ENCODE measurements around the gene ATP11B. TPM values are rescaled to one million over a fixed set of nuclear protein-coding genes. Genes with fewer than 3 reads are reported as not detected.
A peak's percentile ranks its signal among the peaks of the same experiment; 100 is the strongest.

ATP11B gene
- total and polyA plus RNA-seq, 2 experiments from 2014 or later, result 5.8 to 24.7 TPM

GRCh38 chr3:182802413-182803390 is 9.4 kb downstream of the ATP11B start:
- Mint-ChIP-seq H3K27me3 (ENCODE audit: insufficient read depth, low read depth, poor library complexity) (no peaks in the 10 kb centered on the region), H3K9me3 (no peaks in the 10 kb centered on the region), H3K36me3 (ENCODE audit: low read depth) (no peaks in the 10 kb centered on the region), H3K4me3 (no peak overlapping the region), H3K4me1 (peaks cover 11% of the 10 kb centered on the region), H3K27ac (peak overlapping the region; percentile 43)
- Histone ChIP-seq H3F3A (replicated peaks; ENCODE audit: low read depth) (no peaks in the 10 kb centered on the region), H4K20me1 (replicated peaks; ENCODE audit: insufficient read depth) (no peaks in the 10 kb centered on the region), H3K9me2 (ENCODE audit: insufficient read depth) (no peaks in the 10 kb centered on the region), H3K36me3 (ENCODE audit: insufficient read depth) (no peaks in the 10 kb centered on the region), H3K4me3 (no peak overlapping the region), H2AFZ (no peak overlapping the region), H3K4me1 (ENCODE audit: insufficient read depth) (peaks cover 8% of the 10 kb centered on the region; the same call in 1 of the 2 replicates), H3K27me3 (ENCODE audit: insufficient read depth) (no peaks in the 10 kb centered on the region), H3K79me2 (replicated peaks; ENCODE audit: insufficient read depth) (peaks cover 40% of the 10 kb centered on the region), H3K27ac (ENCODE audit: low read depth) (peak overlapping the region; percentile 12; the same call in 1 of the 2 replicates), H3K4me2 (peak overlapping the region; percentile 30)
- DNase-seq (ENCODE audit: low spot score) (peak; percentile 40), ATAC-seq (no peak; the same call in 2 of the 3 replicates)
- TF ChIP-seq ZNF114 (CRISPR knock-in tag; IDR thresholded peaks at IDR 0.05) (no peak), CTCF (conservative IDR thresholded peaks at IDR 0.05; ENCODE audit: low read depth in 2 of 2) (no peak), CREB1 (CRISPR knock-in tag; IDR thresholded peaks at IDR 0.05; ENCODE audit: low read depth) (no peak), EZH2 (IDR thresholded peaks at IDR 0.05; ENCODE audit: low read depth, unreplicated experiment) (no peak), JUNB (IDR thresholded peaks at IDR 0.05; ENCODE audit: unreplicated experiment) (no peak), REST (IDR thresholded peaks at IDR 0.05; ENCODE audit: unreplicated experiment) (no peak), NANOG (IDR thresholded peaks at IDR 0.05; ENCODE audit: borderline replicate concordance) (no peak), POLR2AphosphoS5 (IDR thresholded peaks at IDR 0.05; ENCODE audit: low read depth) (no peak)
- TF ChIP-seq, protein P1, sequence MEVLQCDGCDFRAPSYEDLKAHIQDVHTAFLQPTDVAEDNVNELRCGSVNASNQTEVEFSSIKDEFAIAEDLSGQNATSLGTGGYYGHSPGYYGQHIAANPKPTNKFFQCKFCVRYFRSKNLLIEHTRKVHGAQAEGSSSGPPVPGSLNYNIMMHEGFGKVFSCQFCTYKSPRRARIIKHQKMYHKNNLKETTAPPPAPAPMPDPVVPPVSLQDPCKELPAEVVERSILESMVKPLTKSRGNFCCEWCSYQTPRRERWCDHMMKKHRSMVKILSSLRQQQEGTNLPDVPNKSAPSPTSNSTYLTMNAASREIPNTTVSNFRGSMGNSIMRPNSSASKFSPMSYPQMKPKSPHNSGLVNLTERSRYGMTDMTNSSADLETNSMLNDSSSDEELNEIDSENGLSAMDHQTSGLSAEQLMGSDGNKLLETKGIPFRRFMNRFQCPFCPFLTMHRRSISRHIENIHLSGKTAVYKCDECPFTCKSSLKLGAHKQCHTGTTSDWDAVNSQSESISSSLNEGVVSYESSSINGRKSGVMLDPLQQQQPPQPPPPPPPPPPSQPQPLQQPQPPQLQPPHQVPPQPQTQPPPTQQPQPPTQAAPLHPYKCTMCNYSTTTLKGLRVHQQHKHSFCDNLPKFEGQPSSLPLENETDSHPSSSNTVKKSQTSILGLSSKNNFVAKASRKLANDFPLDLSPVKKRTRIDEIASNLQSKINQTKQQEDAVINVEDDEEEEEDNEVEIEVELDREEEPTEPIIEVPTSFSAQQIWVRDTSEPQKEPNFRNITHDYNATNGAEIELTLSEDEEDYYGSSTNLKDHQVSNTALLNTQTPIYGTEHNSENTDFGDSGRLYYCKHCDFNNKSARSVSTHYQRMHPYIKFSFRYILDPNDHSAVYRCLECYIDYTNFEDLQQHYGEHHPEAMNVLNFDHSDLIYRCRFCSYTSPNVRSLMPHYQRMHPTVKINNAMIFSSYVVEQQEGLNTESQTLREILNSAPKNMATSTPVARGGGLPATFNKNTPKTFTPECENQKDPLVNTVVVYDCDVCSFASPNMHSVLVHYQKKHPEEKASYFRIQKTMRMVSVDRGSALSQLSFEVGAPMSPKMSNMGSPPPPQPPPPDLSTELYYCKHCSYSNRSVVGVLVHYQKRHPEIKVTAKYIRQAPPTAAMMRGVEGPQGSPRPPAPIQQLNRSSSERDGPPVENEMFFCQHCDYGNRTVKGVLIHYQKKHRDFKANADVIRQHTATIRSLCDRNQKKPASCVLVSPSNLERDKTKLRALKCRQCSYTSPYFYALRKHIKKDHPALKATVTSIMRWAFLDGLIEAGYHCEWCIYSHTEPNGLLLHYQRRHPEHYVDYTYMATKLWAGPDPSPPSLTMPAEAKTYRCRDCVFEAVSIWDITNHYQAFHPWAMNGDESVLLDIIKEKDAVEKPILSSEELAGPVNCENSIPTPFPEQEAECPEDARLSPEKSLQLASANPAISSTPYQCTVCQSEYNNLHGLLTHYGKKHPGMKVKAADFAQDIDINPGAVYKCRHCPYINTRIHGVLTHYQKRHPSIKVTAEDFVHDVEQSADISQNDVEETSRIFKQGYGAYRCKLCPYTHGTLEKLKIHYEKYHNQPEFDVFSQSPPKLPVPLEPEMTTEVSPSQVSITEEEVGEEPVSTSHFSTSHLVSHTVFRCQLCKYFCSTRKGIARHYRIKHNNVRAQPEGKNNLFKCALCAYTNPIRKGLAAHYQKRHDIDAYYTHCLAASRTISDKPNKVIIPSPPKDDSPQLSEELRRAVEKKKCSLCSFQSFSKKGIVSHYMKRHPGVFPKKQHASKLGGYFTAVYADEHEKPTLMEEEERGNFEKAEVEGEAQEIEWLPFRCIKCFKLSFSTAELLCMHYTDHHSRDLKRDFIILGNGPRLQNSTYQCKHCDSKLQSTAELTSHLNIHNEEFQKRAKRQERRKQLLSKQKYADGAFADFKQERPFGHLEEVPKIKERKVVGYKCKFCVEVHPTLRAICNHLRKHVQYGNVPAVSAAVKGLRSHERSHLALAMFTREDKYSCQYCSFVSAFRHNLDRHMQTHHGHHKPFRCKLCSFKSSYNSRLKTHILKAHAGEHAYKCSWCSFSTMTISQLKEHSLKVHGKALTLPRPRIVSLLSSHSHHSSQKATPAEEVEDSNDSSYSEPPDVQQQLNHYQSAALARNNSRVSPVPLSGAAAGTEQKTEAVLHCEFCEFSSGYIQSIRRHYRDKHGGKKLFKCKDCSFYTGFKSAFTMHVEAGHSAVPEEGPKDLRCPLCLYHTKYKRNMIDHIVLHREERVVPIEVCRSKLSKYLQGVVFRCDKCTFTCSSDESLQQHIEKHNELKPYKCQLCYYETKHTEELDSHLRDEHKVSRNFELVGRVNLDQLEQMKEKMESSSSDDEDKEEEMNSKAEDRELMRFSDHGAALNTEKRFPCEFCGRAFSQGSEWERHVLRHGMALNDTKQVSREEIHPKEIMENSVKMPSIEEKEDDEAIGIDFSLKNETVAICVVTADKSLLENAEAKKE (CRISPR knock-in tag; IDR thresholded peaks at IDR 0.05), result no peak
- TF ChIP-seq, protein P2, sequence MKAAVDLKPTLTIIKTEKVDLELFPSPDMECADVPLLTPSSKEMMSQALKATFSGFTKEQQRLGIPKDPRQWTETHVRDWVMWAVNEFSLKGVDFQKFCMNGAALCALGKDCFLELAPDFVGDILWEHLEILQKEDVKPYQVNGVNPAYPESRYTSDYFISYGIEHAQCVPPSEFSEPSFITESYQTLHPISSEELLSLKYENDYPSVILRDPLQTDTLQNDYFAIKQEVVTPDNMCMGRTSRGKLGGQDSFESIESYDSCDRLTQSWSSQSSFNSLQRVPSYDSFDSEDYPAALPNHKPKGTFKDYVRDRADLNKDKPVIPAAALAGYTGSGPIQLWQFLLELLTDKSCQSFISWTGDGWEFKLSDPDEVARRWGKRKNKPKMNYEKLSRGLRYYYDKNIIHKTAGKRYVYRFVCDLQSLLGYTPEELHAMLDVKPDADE (IDR thresholded peaks at IDR 0.05), result no peak
